HEK293T (cell line): ENCODE results near the gene CEP78.

Source experiments
- BHLHE40 ChIP-seq: fragments of 450-650 bp; IDR thresholded peaks from 2 replicates; pipeline ENCODE4 v1.6.1; 2016; ENCODE audit warnings: mild to moderate bottlenecking, moderate library complexity, borderline replicate concordance
- ELF4 ChIP-seq: fragments of 450-650 bp; IDR thresholded peaks from 2 replicates; pipeline ENCODE4 v1.6.1; 2017; ENCODE audit warnings: antibody characterized with exemption
- FOXK2 ChIP-seq: fragments of 450-650 bp; IDR thresholded peaks from 2 replicates; pipeline ENCODE4 v1.6.1; 2016; ENCODE audit warnings: mild to moderate bottlenecking
- FOXM1 ChIP-seq: fragments of 450-650 bp; IDR thresholded peaks from 2 replicates; pipeline ENCODE4 v1.6.1; 2017; ENCODE audit warnings: mild to moderate bottlenecking, borderline replicate concordance
- HDGF ChIP-seq: fragments of 450-650 bp; IDR thresholded peaks from 2 replicates; pipeline ENCODE4 v1.6.1; 2017; ENCODE audit warnings: antibody characterized with exemption, borderline replicate concordance
- LEF1 ChIP-seq: fragments of 450-650 bp; IDR thresholded peaks from 2 replicates; pipeline ENCODE4 v1.6.1; 2017; ENCODE audit warnings: mild to moderate bottlenecking, borderline replicate concordance
- NFRKB ChIP-seq: fragments of 450-650 bp; IDR thresholded peaks from 2 replicates; pipeline ENCODE4 v1.6.1; 2016; ENCODE audit warnings: mild to moderate bottlenecking, moderate library complexity
- SP1 ChIP-seq: fragments of 450-650 bp; IDR thresholded peaks from 2 replicates; pipeline ENCODE4 v1.6.1; 2017
- ZNF384 ChIP-seq: fragments of 450-650 bp; IDR thresholded peaks from 2 replicates; pipeline ENCODE4 v1.6.1; 2016
- TF ChIP-seq, protein P1 (sequence below): fragments of 450-650 bp; IDR thresholded peaks from 2 replicates; pipeline ENCODE4 v1.6.1; 2016

DNA sequence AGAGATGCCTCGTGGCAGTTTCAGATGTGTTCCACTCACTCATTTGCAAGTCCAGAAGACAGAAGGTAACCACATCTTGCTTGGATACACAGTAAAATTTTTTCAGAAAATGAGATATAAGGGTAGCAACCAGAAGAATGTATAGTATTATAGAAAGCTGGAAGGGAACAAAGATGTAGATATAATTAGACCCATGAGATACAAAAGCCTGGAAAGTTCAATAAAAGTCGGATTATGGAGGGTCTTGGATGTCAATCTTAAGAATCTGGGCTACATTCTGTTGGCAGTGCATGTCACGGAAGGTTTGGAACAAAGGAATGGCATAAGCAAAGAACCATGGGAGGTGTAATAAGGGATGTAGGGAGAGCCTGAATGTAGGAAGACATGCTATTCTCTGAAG, 5.1 kb upstream of the CEP78 start:
- TF ChIP-seq SP1 (no peak), ELF4 (no peak), ZNF384 (no peak), HDGF (no peak), NFRKB (no peak), FOXM1 (no peak), LEF1 (no peak), BHLHE40 (no peak), FOXK2 (no peak)
- TF ChIP-seq, protein P1, sequence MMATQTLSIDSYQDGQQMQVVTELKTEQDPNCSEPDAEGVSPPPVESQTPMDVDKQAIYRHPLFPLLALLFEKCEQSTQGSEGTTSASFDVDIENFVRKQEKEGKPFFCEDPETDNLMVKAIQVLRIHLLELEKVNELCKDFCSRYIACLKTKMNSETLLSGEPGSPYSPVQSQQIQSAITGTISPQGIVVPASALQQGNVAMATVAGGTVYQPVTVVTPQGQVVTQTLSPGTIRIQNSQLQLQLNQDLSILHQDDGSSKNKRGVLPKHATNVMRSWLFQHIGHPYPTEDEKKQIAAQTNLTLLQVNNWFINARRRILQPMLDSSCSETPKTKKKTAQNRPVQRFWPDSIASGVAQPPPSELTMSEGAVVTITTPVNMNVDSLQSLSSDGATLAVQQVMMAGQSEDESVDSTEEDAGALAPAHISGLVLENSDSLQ: no peak
